GM10847 (cell line): ENCODE results near the gene ASCL5.

ENCODE experiments used
- POLR2A ChIP-seq: IDR thresholded peaks from 2 replicates; pipeline ENCODE4 v1.6.1; 2011; ENCODE audit not compliant: insufficient read length; ENCODE audit errors: extremely low read depth

The ASCL5 gene

DNA sequence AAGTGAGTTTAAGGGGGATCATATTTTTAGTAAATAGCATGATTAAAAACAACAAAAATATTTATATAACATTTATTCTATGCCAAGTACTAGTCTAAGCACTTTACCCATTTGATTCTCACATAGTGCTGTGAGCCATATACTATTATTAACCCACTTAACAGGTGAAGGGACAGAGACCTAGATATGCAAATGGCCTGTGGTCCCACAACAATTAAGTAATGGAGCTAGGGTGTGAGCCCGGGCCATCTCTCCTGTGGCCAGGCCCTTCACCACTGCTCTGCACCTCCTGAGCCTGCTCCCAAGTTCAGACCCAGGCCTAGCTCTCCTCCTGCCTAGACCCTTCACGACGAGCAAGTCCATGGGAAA is 537 bp downstream of the ASCL5 start:
- no peak for TF ChIP-seq POLR2A

DNA sequence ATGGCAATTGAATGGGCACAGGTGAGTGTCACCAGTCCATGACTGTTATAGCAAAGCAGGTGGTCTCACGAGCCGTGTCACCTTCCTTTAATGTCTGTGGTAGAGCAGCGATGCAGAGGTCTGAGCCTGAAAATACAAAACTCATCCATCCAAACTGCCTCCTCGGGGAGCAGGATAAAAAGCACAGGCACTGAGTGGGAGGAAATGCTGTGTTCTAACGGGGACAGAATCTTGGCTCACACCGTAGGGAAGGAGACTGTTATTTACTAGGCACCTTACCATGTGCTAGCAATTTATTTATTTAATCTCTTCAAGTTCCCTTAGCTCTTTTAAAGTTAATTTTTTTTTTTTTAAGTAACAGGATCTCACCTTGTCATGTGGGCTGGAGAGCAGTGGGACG is 1.2 kb downstream of the ASCL5 start:
- no peak for TF ChIP-seq POLR2A

DNA sequence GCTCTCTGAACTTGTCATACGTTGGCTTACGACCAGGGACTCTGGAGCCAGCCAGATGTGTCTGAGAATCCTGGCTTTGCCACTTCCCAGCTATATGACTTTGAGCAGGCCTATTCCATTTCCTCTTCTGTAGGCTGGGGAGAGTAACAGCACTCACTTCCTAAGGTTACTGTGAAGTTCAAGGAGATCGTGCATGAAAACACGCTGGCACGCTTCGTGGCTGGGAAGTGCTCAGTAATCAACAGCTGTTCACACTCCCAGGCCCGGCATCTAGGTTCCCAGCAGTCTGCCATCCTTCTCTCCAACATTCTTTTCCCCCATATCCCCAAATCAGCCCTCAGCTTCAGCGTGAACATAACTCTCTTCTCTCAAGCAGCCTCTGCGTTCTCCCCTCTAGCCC is 2.0 kb downstream of the ASCL5 start:
- TF ChIP-seq POLR2A: no peak

DNA sequence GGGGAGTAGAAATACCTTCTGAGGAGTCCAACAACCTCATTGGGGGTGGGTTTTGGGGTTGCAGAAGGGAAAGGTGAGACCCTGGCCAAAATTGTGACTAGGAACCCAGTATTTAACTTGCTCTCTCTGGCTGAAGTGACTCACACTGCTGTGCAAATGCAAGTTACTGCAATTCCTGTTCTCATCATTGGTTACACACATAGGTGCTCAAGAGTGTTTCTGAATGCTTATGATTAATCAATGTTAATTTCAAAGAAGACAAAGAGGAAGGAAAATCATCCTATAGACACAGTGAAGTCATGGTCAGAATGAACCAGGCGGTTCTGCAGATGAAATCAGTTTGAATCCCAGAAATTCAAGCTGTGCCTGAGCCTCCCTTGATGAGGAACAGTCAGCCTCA is 3.1 kb downstream of the ASCL5 start:
- TF ChIP-seq POLR2A: no peak

- TF ChIP-seq POLR2A: no peak
These were observed 4.5 kb downstream of the ASCL5 start for GRCh38 chr1:201122321-201122957.

DNA sequence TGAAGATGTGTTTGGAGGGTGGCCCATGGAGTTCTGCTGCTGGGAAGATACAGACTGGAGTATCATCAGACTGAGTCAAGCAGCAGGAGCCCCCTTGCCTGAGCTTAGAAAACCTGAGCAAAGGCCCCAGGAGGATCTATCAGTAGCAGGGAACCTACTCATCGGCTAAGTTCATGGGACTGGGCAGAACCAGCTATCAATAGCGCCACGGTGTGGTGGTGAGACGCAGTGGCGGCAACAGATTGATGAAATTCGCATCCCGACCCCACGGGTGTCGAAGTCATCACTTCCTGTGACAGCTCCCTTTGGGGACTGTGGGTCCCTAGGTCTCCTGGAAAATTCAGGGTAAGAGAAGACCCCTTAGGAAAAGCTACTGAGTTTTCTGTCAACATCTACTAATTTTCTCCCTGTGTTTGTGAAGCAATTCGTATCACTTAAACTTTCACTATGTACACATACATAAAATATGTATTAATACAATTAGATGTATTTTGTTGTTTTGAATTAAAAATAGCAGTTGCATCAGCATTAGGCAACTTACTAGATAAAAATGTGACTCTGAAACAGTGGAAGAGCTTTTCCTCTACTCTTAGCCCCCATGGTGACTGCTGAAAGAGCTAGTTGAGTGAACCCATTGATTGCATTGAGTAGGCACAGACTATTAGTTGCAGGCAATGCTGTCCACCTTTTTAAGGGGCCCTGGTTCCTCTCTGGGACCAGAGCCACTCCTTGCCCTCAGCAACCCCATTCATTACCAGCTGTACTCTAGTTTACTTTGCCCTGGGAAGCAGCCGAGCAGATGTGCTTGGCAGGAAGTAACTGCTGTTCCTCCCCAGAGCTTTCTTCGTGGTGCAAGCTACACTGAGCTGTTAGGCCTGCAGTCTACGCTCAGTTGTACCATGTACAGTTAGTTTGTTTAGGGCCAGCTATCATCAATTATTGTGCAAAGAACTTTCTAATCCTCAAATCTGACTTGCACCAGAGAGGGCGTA is 7.5 kb downstream of the ASCL5 start:
- no peak for TF ChIP-seq POLR2A

- TF ChIP-seq POLR2A: no peak
These were observed 10.9 kb downstream of the ASCL5 start for GRCh38 chr1:201116091-201116490.

GRCh38 chr1:201115390-201115937 is 11.5 kb downstream of the ASCL5 start:
- TF ChIP-seq POLR2A: no peak

GRCh38 chr1:201114245-201115131 is 12.5 kb downstream of the ASCL5 start:
- TF ChIP-seq POLR2A: no peak

DNA sequence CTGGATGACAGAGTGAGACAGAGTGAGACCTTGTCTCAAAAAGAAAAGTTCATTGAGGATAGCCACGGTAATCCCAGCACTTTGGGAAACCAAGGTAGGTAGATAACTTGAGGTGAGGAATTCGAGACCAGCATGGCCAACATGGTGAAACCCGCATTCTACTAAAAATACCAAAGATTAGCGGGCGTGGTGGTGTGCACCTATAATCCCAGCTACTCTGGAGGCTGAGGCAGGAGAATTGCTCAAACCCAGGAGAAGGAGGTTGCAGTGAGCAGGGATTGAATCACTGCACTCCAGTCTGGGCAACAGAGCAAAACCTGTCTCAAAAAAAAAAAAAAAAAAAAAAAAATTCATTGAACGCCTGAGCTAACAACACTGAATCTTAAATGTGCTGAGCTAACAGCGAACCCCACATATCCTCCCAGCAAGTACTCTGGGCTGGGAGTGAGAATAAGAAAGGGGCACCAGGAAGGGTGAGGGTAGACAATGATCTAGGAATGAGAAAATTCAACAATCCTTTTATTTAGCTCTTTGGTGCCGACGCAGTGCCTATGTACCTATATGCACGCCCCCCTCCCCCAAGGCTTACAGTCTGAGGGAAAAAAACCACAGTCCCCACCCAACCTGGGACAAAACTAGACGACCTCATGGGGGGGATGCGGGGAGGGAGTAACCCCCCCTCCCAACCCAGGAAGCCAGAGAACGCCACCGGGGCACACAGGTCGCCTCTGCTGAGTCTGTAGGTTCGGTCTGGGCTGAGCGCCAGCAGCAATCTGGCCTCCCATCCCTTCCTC is 13.3 kb downstream of the ASCL5 start:
- no peak for TF ChIP-seq POLR2A

- TF ChIP-seq POLR2A: no peak
These were observed 14.1 kb downstream of the ASCL5 start for GRCh38 chr1:201112926-201113325.

GRCh38 chr1:201112173-201112731 is 14.7 kb downstream of the ASCL5 start, which contains the start of gene CACNA1S:
Gene CACNA1S (minus strand): TSS chr1:201112426. CDS start chr1:201112339, 87 bp downstream.
- no peak for TF ChIP-seq POLR2A

GRCh38 chr1:201111672-201112071 is 15.3 kb downstream of the ASCL5 start:
- no peak for TF ChIP-seq POLR2A

DNA sequence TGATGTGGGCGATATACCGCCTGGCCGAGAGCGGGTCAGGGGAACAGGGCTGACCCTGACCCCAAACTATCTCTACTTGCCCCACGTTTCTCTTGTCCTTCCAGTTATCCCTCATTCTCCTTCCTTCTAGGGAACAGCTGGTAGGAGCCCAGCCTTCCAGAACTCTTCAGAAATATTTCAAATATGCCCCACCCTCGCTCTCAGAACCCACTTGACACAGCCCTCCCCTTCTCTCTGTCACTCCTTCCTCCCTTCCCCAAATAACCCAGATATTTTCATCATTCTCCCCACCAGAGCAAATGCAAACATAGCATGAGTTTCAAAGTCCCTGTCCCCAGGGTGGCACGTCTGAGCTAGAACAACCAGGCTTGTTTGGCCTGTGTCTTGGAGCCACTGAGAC is 15.8 kb downstream of the ASCL5 start:
- no peak for TF ChIP-seq POLR2A
